ENCODE data around the gene CLDN5. TPM values are rescaled to one million over a fixed set of nuclear protein-coding genes. Genes with fewer than 3 reads are reported as not detected.

CLDN5 gene
- total and polyA plus RNA-seq, 2 donors (not counting 1 experiment from before 2014, with no cell fraction given): not detected

DNA sequence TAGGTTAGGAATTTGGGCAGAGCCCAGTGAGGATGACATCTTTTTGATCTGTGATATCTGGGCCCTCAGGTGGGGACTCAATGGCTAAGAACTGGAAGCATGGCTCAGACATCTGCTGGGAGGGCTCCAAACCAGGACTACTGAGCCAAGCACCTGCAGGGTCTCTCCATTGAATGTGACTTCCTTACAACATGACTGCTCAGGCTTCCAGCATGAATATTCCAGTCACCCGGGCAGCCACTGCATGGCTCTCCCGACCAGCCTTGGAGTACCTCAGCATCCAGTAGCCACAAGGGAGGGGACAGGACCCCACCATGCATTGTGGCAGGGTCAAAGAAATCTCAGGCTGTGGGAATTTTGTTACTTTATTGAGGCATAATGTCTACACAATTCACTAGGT lies 35.9 kb downstream of the CLDN5 start:
- Histone ChIP-seq H3K36me3 (replicated peaks in 1 of 2; ENCODE audit: control extremely low read depth in 1 of 2, control insufficient read depth in 1 of 2, extremely low read depth in 1 of 2, insufficient read depth in 2 of 2, low read length in 1 of 2) (no peaks in the 10 kb centered on the region), H3K4me1 (ENCODE audit: control insufficient read depth in 2 of 2, insufficient read depth in 2 of 2, low read length in 2 of 2) (no peaks in the 10 kb centered on the region), H3K9me3 (ENCODE audit: control extremely low read depth in 1 of 3, control insufficient read depth in 2 of 3, insufficient read depth in 1 of 3, low read length in 2 of 3) (no peaks in the 10 kb centered on the region), H3K27ac (ENCODE audit: low read length in 2 of 2) (no peak overlapping the region), H3K9ac (ENCODE audit: low read length) (no peak overlapping the region), H3K4me2 (replicated peaks; ENCODE audit: low read depth, low read length, poor library complexity, severe bottlenecking) (no peak overlapping the region), H2AFZ (ENCODE audit: insufficient read depth, low read depth, low read length, poor library complexity, severe bottlenecking) (no peak overlapping the region), H3K79me2 (ENCODE audit: control insufficient read depth, insufficient read depth, low read length) (no peaks in the 10 kb centered on the region), H3K4me3 (ENCODE audit: control extremely low read depth in 1 of 5, extremely low read depth in 1 of 5, insufficient read depth in 1 of 5, low read depth in 2 of 5, low read length in 4 of 5) (no peak overlapping the region), H4K20me1 (ENCODE audit: control insufficient read depth, insufficient read depth, low read length, poor library complexity, severe bottlenecking) (no peaks in the 10 kb centered on the region), H3K27me3 (replicated peaks in 1 of 4; ENCODE audit: control extremely low read depth in 1 of 4, control insufficient read depth in 3 of 4, insufficient read depth in 4 of 4, low read length in 3 of 4) (no peaks in the 10 kb centered on the region)
- Mint-ChIP-seq H3K27ac (no peak overlapping the region), H3K27me3 (no peaks in the 10 kb centered on the region), H3K4me1 (no peaks in the 10 kb centered on the region), H3K9me3 (ENCODE audit: insufficient read depth) (no peaks in the 10 kb centered on the region), H3K4me3 (no peak overlapping the region)
- ChIA-PET POLR2A (no interaction called here), CTCF (interaction anchor here (0.6 kb wide), 1 partner anchor 13 kb away, joined by 3 read pairs; no protein-coding TSS in a partner anchor)
- no peak for TF ChIP-seq EZH2 (IDR thresholded peaks at IDR 0.05; ENCODE audit: borderline replicate concordance, insufficient read depth, low read depth, low read length, poor library complexity, severe bottlenecking)
- TF ChIP-seq, protein P1, sequence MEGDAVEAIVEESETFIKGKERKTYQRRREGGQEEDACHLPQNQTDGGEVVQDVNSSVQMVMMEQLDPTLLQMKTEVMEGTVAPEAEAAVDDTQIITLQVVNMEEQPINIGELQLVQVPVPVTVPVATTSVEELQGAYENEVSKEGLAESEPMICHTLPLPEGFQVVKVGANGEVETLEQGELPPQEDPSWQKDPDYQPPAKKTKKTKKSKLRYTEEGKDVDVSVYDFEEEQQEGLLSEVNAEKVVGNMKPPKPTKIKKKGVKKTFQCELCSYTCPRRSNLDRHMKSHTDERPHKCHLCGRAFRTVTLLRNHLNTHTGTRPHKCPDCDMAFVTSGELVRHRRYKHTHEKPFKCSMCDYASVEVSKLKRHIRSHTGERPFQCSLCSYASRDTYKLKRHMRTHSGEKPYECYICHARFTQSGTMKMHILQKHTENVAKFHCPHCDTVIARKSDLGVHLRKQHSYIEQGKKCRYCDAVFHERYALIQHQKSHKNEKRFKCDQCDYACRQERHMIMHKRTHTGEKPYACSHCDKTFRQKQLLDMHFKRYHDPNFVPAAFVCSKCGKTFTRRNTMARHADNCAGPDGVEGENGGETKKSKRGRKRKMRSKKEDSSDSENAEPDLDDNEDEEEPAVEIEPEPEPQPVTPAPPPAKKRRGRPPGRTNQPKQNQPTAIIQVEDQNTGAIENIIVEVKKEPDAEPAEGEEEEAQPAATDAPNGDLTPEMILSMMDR (IDR thresholded peaks at IDR 0.05): no peak
- intact Hi-C loops (cut with micrococcal nuclease): no loop called here
- DNase-seq (no peak), ATAC-seq (ENCODE audit: low read depth) (no peak)
- WGBS (ENCODE audit: insufficient coverage): 100% methylated on average over 2 of the region's 2 CpGs

DNA sequence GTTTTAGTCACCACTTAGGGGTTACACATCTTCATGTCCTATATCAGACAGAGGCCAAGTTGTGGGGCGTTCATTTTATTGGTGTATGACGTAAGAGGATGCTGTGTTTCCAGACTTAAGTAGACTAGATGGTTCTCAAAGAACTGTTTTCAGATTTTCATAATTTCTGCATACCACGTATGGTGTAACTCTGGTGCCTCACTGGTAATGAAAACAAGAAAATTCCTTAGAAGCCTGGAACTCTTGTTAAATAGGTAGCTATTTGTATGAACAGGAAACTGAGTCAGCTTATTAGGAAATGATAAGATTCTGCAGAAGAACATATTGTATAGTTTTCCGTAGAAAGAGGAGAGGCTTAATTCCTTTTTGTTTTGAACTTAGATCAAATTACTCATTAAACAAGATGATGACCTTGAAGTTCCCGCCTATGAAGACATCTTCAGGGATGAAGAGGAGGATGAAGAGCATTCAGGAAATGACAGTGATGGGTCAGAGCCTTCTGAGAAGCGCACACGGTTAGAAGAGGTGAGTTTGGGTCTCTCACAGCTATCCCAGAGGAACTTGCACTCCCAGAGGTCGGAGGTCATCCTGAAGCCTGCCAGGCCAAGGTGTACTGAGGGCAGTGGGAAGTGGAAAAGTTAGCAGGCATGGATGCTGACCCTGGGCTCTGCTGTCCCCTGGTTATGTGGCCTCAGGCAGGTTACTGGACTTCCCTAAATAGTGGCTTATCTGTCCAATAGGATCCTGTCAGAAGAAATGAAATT lies 40.5 kb downstream of the CLDN5 start:
- DNase-seq (no peak), ATAC-seq (ENCODE audit: low read depth) (no peak)
- no peak overlapping the region for H3K27ac Mint-ChIP-seq
- Histone ChIP-seq H3K9me3 (ENCODE audit: control extremely low read depth in 1 of 3, control insufficient read depth in 2 of 3, insufficient read depth in 1 of 3, low read length in 2 of 3) (no peaks in the 10 kb centered on the region), H3K79me2 (ENCODE audit: control insufficient read depth, insufficient read depth, low read length) (peaks cover 4% of the 10 kb centered on the region), H3K27ac (ENCODE audit: low read length in 2 of 2) (no peak overlapping the region), H3K4me1 (ENCODE audit: control insufficient read depth in 2 of 2, insufficient read depth in 2 of 2, low read length in 2 of 2) (peaks cover 4 to 6% of the 10 kb centered on the region in 2 donors), H3K4me2 (replicated peaks; ENCODE audit: low read depth, low read length, poor library complexity, severe bottlenecking) (no peak overlapping the region), H3K4me3 (ENCODE audit: control extremely low read depth in 1 of 5, extremely low read depth in 1 of 5, insufficient read depth in 1 of 5, low read depth in 2 of 5, low read length in 4 of 5) (no peak overlapping the region), H3K36me3 (replicated peaks in 1 of 2; ENCODE audit: control extremely low read depth in 1 of 2, control insufficient read depth in 1 of 2, extremely low read depth in 1 of 2, insufficient read depth in 2 of 2, low read length in 1 of 2) (no peaks in the 10 kb centered on the region), H2AFZ (ENCODE audit: insufficient read depth, low read depth, low read length, poor library complexity, severe bottlenecking) (no peak overlapping the region), H3K9ac (ENCODE audit: low read length) (no peak overlapping the region), H4K20me1 (ENCODE audit: control insufficient read depth, insufficient read depth, low read length, poor library complexity, severe bottlenecking) (no peaks in the 10 kb centered on the region), H3K27me3 (replicated peaks in 1 of 4; ENCODE audit: control extremely low read depth in 1 of 4, control insufficient read depth in 3 of 4, insufficient read depth in 4 of 4, low read length in 3 of 4) (no peaks in the 10 kb centered on the region)
- no peak overlapping the region for H3K4me3 Mint-ChIP-seq
- TF ChIP-seq EZH2 (IDR thresholded peaks at IDR 0.05; ENCODE audit: borderline replicate concordance, insufficient read depth, low read depth, low read length, poor library complexity, severe bottlenecking): no peak
- TF ChIP-seq, protein P1 (IDR thresholded peaks at IDR 0.05): no peak
- no peaks in the 10 kb centered on the region for H3K9me3 Mint-ChIP-seq (ENCODE audit: insufficient read depth)
- H3K4me1 Mint-ChIP-seq: peaks cover 7% of the 10 kb centered on the region
- POLR2A ChIA-PET: no interaction called here
- CTCF ChIA-PET: interaction anchor here (1.1 kb wide), 1 partner anchor 184 kb away, joined by 3 read pairs; no protein-coding TSS in a partner anchor
- intact Hi-C loops (cut with micrococcal nuclease): no loop called here
- 95% methylated on average over 5 of the region's 8 CpGs for WGBS (ENCODE audit: insufficient coverage)
- H3K27me3 Mint-ChIP-seq: no peaks in the 10 kb centered on the region
